Activated CD8-positive, alpha-beta memory T cell treated with anti-CD3 and anti-CD28 coated beads, Interleukin-2, amount 50 U/mL, for 24 hours (primary cell): Measurements from ENCODE around the gene PPP4R3A.
"Not testable (repeated sequence)": the region's sequence is repeated elsewhere in the genome, so short reads cannot be mapped to it uniquely, and the experiment has no call there.

ENCODE experiments used
- DNase-seq: peaks from one replicate; pipeline ENCODE4 v3.0.0-alpha.2; 2020; ENCODE audit errors: extremely low read depth

Gene PPP4R3A

DNA sequence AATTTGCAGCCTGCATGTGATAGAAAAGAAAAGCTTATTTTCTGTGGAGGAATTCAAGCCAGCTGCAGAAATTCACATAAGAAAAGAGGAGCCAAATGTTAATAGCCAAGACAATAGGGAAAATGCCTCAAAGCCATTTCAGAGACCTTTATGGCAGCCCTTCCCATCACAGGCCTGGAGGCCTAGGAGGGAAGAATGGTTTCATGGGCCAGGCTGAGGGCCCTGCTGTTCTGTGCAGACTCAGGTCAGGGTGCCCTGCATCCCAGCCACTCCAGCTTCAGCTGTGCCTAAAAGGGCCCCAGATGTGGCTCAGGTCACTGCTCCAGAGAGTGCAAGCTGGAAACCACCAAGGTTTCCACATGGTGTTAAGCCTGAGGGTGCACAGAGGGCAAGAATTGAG, 71.3 kb downstream of the PPP4R3A start:
- DNase-seq = no peak

DNA sequence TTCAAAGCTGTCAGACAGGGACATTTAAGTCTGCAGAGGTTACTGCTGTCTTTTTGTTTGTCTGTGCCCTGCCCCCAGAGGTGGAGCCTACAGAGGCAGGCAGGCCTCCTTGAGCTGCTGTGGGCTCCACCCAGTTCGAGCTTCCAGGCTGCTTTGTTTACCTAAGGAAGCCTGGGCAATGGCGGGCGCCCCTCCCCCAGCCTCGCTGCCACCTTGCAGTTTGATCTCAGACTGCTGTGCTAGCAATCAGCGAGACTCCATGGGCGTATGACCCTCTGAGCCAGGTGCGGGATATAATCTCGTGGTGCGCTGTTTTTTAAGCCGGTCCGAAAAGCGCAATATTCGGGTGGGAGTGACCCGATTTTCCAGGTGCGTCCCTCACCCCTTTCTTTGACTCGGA, 73.8 kb downstream of the PPP4R3A start:
- DNase-seq = not testable (repeated sequence)

- DNase-seq = no peak
Measured at GRCh38 chr14:91429385-91429784, 80.7 kb downstream of the PPP4R3A start.

GRCh38 chr14:91428931-91429330, 81.2 kb downstream of the PPP4R3A start:
- not testable (repeated sequence) for DNase-seq

DNA sequence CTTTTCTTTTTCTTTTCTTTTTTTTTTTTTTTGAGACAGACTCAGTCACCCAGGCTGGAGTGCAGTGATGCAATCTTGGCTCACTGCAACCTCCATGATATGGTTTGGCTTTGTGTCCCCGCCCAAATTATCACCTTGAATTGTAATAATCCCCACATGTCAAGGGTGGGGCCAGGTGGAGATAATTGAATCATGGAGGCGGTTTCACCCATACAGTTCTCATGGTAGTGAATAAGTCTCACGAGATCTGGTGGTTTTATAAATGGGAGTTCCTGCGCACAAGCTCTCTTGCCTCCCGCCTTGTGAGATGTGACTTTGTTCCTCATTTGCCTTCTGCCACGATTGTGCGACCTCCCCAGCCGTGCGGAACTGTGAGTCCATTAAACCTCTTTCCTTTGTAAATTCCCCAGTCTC, 84.6 kb downstream of the PPP4R3A start:
- DNase-seq = not testable (repeated sequence)

GRCh38 chr14:91424813-91425530, 85.1 kb downstream of the PPP4R3A start:
- no peak for DNase-seq

- DNase-seq = no peak
Measured at GRCh38 chr14:91420686-91421085, 89.4 kb downstream of the PPP4R3A start.

- no peak for DNase-seq
Measured at GRCh38 chr14:91419451-91419850, 90.7 kb downstream of the PPP4R3A start.

- DNase-seq = no peak
Measured at GRCh38 chr14:91419044-91419397, 91.1 kb downstream of the PPP4R3A start.

DNA sequence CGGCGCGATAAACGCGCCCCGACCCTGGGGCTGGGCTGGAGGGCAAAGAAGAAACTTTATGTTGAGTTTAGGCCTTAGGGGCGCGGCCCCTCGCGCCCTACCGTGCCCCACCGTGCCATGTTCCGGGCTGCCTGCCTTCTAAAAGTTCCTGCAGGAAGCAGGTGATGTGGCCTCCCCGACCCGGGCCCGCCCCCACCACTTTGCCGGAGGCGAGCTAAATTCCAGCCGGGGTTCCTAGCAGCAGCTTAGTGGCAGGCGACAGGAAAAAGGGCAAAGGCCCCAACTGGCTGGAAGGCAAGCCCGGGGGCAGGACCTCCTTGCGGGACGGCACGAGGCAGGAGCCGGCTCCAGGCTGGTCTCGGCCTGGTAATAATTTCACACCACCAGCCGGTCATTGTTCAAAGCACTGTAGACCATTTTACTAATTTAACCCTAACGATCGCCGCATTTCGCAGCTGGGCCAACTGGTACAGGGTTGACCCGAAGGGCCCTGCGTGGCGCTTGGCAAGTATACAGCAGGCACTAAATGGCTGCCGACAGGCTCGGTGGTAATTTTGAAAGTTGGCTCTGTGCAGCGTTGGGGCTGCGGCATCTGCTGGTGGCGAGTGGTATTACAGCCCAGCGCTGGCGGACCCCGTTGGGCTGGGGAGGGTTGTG, 91.6 kb downstream of the PPP4R3A start:
- DNase-seq = no peak

DNA sequence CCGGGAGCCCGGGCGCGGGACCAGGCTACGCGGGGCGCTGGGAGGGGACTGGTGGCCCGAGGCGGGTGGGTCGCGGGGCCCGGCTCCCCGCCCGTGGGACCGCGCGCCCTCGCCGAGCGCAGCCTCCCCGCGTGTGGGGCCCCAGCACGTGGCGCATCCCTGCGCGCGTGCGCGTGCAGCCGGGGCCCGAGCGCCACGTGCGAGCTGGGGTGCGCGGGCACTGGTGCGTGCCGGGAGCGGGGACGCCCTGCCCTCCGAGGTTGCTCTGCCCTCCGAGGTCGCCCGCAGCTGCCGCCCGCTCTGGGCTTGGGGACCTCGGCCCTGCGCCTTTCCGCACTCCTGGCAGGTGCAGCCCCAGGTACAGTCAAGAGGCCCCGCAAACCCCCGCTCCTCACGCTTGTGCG, 92.1 kb downstream of the PPP4R3A start:
- no peak for DNase-seq

DNA sequence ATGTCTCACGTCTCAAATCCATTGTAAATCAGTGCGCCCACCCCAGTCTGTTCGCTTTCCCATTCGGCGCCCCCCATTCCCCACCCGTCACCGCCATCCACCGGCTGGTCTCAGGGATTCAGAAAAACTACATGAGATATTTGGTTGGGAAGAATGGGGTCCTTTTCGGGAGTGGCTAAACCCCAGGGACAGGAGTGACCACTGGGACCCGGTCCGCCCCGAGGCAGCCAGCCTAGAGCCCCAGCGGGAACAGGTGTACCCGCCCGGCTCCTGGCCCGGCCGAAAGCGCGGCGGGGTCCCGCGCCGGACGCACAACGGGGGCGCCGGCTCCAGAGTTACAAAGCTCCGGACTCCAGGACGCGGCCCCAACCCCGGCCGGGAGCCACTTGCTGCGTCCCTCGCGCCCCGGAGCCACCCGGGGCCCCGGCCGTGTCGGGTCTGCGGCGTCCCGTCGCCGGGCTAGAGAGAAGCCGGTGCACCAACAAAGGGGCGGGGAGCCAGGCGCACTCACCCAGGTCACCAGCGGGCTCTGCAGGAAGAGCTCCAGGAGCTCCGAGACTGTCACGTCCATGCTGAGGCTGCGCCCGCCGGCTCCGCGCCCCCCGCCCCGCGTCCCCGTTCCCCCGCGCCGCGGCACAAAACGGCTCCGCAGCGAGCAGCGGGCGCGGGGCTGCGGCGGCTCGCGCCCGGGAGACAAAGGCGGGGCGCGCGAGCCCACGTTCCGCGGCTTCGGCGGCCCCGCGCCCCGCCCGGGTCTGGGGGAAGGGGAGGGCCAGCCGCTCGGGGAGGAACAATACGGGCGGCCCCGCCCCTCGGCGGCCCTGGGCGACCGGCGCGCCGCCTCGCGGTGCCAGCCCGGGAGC, 92.8 kb downstream of the PPP4R3A start, which contains the start of gene CCDC88C:
Gene CCDC88C (minus strand): TSS at position 701 of the 863 bp plus-strand sequence. CDS start 130 bp downstream, at position 571.
- no peak for DNase-seq

DNA sequence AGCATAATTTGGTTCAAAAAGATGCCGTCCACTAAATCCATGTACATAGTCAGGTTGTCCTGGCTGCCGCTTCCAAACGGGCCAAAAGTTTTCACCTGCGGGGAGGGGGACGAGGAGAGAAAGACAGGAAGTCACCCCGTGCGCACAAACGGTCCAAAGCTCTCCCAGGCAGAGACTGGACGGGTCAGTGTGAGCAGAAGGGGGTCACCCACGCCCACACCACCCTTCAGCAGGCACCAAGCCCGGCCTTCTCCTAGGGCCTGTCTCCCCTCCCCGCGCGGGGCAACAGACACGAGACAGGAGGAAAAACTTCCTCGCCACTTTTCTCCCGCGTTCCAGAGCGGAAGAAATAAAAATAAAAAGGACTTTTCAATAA, 93.4 kb downstream of the PPP4R3A start:
- no peak for DNase-seq

GRCh38 chr14:91415794-91416743, 94.0 kb downstream of the PPP4R3A start:
- peak; percentile 56 for DNase-seq

GRCh38 chr14:91414475-91414833, 95.7 kb downstream of the PPP4R3A start:
- DNase-seq = no peak

DNA sequence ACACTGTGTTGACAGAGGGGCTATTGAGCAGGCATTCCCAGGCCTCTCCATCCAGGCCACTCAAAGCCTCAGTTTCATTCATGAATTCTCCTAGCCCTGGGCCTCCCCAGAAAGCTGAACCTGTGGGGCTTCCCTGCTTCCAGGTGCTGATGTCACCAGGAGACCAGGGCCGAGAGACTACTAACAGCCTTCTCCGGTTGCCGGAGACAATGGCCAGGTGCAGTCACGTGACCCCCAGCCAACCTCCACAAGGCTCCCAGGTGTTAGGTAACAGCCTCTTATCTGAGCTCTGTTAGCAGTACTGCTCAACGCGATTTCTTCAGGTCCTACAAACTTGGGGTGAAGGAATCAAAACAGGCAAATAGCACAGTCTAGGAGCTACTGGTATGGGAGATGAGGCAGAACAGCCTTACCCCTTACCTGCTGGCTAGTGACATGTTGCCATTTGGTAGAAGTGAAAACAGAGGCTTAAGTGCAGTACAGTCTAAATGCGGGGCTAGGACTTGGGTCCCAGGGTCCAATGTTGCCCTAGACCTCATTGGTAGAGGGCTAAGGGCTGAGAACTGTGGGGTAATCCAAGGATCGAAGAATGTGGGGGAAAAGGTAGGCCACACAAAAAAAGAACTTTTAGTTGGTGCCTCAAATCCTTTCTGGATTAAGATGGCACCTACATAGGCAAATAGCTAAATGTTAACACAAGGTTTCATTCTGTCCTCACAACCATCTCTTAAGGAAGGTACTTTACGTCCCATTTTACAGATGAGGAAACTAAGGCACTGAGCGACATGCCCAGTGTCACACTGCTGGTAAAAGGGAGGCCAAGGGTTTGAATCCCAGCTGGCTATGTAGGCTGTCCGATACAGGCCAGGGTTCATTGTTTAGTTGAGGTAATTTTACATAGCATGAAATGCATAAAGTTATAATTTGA, 96.3 kb downstream of the PPP4R3A start:
- no peak for DNase-seq

GRCh38 chr14:91412939-91413338, 97.2 kb downstream of the PPP4R3A start:
- DNase-seq = no peak

- no peak for DNase-seq
Measured at GRCh38 chr14:91410771-91411536, 99.2 kb downstream of the PPP4R3A start.

DNA sequence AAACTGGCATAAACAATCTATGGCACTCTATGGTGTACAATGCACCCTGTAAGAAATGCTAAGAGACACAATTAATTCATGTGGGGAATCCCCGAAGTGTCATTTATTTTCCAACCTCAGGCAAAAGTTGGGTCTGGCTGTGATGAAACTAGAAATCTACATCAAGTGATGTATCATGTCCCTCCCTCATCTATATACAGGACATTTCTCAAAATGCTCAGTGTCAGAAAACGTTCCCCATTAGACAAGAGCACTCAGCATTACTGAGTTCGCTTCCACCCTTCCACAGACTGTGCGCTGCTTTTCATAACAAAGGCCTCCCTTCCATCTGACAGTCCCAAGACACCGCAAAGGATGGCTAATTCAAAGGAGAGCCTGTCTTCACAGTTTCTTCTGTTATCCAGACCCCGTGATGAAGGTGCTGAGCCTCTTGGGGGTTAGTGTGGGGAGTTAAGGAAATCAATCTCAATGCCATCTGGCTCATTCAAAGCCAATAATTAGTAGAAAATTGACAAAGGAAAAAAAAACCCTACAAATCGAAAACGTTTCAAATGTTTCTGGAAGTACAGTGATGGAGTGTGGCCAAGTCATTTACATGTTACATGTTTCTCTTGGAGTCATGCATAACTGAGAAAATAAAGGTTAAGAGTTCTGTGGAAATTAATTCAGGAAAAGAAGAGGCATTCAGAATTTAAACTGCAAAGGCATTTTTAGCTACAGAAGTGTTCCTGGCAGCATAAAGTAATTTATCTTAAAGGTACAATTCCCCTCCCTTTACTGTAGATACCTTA, 100.0 kb downstream of the PPP4R3A start:
- no peak for DNase-seq
